ENCODE measurements around the gene CASR.

The CASR gene

GRCh38 chr3:122332551-122332950 lies 149.1 kb downstream of the CASR start:
- Histone ChIP-seq H3K4me2 (no peak overlapping the region), H3K27me3 (ENCODE audit: insufficient read depth, low read depth) (no peaks in the 10 kb centered on the region), H3K4me3 (IDR thresholded peaks at IDR 0.05; ENCODE audit: insufficient read depth, low read depth, low read length) (no peak overlapping the region), H2AFZ (ENCODE audit: low read depth) (no peak overlapping the region), H3K36me3 (ENCODE audit: insufficient read depth) (no peaks in the 10 kb centered on the region), H4K20me1 (ENCODE audit: insufficient read depth) (no peaks in the 10 kb centered on the region), H3K9ac (no peak overlapping the region), H3K4me1 (ENCODE audit: low read depth, poor library complexity, severe bottlenecking) (no peaks in the 10 kb centered on the region), H3K79me2 (ENCODE audit: insufficient read depth, low read depth) (no peaks in the 10 kb centered on the region), H3K27ac (no peak overlapping the region)
- no peak for TF ChIP-seq CTCF (conservative IDR thresholded peaks at IDR 0.05; ENCODE audit: low read depth, low read length)

All from KMS-11 (cell line).